ENCODE data around the gene SPACA9.
A peak's percentile ranks its signal among the peaks of the same experiment; 100 is the strongest.

Gene SPACA9

DNA sequence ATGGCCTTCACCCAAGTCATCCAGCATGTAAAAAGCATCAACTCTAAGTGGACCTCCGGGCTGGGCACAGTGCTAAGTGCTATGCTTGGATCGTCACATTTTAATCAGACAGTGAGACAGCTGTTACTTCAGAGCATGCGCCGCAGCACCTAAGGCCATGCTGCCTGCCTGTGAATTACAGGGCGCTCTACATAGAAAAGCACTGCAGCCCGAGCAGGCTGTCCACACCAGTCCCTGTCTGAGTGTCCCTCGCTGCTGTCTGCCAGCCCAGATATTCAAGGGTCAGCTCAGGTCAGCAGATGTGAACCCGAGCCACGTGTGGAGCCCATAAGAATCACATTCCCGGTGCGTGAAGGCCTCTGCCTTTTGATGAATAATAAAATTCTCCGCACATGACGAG, 37.7 kb upstream of the SPACA9 start:
- no peak overlapping the region for H3K4me3 ChIP-seq (replicated peaks; ENCODE audit: low read depth, low read length)
- TF ChIP-seq, protein P1, sequence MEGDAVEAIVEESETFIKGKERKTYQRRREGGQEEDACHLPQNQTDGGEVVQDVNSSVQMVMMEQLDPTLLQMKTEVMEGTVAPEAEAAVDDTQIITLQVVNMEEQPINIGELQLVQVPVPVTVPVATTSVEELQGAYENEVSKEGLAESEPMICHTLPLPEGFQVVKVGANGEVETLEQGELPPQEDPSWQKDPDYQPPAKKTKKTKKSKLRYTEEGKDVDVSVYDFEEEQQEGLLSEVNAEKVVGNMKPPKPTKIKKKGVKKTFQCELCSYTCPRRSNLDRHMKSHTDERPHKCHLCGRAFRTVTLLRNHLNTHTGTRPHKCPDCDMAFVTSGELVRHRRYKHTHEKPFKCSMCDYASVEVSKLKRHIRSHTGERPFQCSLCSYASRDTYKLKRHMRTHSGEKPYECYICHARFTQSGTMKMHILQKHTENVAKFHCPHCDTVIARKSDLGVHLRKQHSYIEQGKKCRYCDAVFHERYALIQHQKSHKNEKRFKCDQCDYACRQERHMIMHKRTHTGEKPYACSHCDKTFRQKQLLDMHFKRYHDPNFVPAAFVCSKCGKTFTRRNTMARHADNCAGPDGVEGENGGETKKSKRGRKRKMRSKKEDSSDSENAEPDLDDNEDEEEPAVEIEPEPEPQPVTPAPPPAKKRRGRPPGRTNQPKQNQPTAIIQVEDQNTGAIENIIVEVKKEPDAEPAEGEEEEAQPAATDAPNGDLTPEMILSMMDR (IDR thresholded peaks at IDR 0.05; ENCODE audit: low read length, missing control alignments) = no peak
- DNase-seq (ENCODE audit: low read depth) = no peak

DNA sequence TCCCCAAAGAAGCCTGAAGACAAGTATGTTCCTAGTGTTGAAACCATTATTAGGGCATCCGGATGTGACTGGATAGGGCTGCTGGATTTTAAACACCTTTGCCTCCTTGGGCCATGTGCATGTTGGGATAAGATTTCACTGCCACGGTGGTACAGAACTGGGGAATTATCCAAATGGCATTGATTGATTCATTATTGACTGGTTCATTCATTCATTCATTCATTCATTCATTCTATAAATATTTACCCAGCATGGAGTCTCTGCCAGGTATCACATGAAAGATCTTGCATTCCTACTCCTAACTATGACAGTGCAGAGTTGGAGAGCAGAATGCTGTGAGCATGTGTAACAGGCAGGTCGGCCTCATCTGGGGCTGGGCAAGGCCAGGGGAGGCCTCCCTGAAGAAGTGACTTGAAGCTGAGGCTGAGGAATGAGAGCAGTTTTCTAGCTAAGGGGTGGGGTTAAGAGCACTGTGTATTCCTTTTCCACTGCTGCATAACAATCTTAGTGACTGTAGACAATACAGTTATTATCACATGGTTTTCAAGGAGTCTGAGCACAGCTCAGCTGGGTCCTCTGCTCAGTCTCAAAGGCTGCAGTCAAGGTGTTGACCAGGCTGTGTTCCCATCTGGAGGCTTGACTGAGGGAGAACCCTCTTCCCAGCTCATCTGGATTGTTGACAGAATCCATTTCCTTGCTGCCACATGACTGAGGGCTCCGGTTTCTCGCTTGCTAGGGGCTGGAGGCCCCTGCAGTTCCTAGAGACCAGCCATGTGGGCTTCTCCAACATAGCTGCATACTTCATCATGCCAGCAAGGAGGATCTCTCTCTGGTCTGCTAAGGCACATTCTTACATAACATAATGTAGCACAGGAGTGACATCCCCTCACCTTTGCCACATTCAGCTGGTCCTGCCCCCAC, 36.3 kb upstream of the SPACA9 start:
- no peak for DNase-seq (ENCODE audit: low read depth)
- H3K4me3 ChIP-seq (replicated peaks; ENCODE audit: low read depth, low read length) = no peak overlapping the region
- TF ChIP-seq, protein P1 (IDR thresholded peaks at IDR 0.05; ENCODE audit: low read length, missing control alignments) = no peak

DNA sequence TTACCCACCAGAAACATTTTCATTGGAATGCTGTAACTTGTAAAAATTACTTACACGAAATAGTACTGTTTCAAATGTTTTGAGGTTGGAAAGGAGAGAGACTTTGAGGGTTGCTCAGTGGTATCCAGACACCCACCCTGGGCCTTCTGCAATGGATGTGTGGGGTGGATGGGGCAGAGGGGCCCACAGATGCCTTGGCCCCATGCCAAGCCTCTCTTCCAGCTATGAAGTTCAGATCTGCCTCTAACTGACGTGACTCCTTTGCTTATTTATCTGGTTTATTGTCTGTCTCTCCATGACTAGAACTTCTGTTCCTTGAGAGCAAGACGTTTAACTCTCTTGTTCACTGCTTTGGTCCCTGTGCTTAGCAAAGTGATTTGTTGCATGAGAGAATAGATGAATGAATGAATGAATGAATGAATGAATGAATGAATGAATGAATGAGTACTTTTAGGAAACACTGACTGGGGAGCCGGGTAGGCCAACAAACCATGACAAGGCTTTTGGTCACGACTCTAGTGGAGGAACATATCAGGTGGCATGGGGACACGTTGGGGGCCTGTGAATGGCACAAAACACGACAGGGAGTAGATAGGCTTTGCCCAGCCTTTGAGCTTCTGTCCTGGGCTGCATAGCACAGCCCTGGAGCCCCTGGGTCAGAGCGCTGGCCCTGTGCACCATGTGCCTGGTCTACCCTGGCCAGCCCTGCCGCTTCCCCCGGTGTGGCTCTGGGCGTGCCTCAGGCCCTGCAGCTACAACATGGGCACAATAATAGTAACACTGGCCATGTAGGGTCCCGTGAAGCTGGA, 32.4 kb upstream of the SPACA9 start:
- DNase-seq (ENCODE audit: low read depth) = no peak
- TF ChIP-seq, protein P1 (IDR thresholded peaks at IDR 0.05; ENCODE audit: low read length, missing control alignments) = no peak

DNA sequence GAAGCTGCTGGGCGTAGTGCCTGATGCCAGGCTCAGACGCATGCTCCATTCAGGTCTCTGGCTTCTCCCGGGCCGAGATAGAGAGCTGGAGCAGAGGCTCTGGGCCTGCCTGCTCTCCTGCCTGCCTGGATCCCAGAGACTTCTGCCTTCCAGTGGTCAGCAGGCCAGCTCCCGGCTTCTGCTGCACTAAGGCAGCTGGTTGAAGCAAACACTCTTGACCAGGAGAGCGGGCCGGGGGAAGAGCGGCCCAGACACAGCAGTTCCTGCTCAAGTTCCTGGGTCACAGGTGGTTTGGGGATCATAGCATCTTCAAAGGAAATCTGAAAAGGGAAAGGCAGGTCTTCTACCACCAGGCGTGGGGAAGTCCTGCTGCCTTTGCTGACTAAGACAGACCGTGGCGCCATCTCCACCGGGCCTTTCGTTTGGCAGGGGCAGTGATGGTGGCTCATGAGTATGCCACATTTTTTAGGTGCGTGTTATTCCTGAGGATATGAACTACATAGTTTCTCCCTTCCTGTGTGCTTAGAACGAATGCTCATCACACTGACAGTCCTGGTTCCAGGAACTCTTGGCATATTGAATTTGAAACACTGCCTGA, 31.7 kb upstream of the SPACA9 start:
- no peak overlapping the region for H3K4me3 ChIP-seq (replicated peaks; ENCODE audit: low read depth, low read length)
- TF ChIP-seq, protein P1 (IDR thresholded peaks at IDR 0.05; ENCODE audit: low read length, missing control alignments) = no peak
- no peak for DNase-seq (ENCODE audit: low read depth)

More for the DNA sequence above, 32.4 kb upstream of the SPACA9 start:
- no peak overlapping the region for H3K4me3 ChIP-seq (replicated peaks; ENCODE audit: low read depth, low read length)

DNA sequence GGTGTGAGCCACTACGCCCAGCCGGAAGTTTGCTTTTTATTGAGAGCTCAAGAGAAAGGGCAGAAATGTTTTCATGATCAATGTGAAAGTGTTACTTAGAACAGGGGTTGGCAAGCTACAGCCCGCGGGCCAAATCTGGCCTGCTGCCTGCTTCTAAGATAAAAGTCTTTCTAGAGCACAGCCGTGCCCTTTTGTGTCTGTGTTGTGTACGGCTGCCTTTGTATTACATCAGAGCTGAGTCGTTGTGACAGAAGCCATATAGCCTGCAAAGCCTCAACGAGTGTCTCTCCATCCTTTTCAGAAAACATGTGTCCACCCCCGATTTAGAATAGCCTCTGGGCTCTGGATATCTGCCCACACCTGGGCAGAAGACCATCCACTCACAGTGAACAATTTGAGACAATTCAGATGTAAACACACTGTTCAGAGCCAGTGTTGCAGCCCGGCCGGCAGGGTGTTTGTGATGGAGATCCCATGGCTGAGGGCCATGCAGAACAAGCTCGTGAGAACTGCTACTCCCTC, 29.5 kb upstream of the SPACA9 start:
- TF ChIP-seq, protein P1 (IDR thresholded peaks at IDR 0.05; ENCODE audit: low read length, missing control alignments) = no peak
- peak; percentile 33 for DNase-seq (ENCODE audit: low read depth)
- no peak overlapping the region for H3K4me3 ChIP-seq (replicated peaks; ENCODE audit: low read depth, low read length)

DNA sequence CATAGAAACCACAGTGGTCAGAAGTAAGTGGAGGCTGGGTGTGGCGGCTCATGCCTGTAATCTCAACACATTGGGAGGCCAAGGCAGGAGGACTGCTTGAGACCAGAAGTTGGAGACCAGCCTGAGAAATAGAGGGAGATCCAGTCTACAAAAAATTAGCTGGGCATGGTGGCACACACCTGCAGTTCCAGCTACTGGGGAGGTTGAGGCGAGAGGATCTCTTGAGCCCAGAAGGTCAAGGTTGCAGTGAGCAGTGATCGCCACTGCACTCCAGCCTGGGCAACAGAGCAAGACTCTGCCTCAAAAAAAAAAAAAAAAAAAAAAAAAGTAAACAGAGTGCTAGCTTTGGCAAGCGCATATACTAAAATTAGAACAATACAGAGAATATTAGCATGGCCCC, 25.2 kb upstream of the SPACA9 start:
- TF ChIP-seq, protein P1 (IDR thresholded peaks at IDR 0.05; ENCODE audit: low read length, missing control alignments) = no peak
- H3K4me3 ChIP-seq (replicated peaks; ENCODE audit: low read depth, low read length) = no peak overlapping the region
- DNase-seq (ENCODE audit: low read depth) = no peak
